Measurements from ENCODE around the gene SCFD2.
A peak's percentile ranks its signal among the peaks of the same experiment; 100 is the strongest.
"Not testable (repeated sequence)": the region's sequence is repeated elsewhere in the genome, so short reads cannot be mapped to it uniquely, and the experiment has no call there.

SCFD2 gene

DNA sequence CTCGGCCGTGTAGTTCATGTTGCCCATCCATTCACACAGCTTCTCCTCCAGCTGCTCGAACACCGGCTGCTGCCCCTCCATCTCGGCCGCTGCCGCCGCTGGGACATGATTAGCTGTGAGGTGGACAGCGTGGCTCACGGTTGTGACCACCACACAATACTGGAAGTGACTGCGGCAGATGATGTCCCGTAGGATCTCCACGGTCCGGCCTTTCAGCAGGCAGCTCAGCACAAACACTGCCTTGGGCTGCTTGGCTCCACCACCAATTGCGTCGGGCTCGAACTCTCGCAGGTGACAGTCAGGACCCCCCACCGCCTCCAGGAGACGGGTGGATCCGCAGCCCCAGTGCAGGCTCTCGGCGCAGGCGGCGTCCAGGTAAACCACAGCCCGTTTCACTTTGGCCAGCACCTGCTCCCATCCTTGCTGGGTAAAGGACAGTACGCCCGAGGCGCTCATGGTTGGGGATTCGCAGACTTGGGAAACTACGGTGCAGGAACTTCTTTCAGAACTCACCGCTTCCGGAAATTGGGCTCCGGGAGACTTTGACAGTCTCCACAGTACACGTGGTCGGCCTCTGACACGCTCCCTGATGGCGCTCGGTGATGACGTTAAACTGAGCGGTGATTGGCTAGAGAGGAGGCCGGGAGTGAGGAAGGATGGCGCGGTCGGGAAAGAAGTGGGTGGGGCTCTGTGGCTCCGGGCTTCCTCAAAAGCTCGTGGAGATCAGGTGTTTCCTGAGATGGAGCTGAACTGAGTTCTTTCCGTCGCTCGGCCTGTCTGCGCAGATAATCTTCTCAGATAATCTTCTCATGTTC lies at the start of gene SCFD2:
TSS of gene SCFD2 (minus strand) at position 576 of the 815 bp plus-strand sequence.
- peak; percentile 97 for DNase-seq

DNA sequence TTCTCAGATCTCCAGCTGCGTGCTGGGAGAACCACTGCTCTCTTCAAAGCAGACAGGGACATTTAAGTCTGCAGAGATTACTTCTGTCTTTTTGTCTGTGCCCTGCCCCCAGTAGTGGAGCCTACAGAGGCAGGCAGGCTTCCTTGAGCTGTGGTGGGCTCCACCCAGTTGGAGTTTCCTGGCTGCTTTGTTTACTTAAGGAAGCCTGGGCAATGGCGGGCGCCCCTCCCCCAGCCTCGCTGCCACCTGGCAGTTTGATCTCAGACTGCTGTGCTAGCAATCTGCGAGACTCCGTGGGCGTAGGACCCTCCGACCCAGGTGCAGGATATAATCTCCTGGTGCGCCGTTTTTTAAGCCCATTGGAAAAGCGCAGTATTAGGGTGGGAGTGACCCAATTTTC lies 43.6 kb upstream of the SCFD2 start:
- DNase-seq = not testable (repeated sequence)

DNA sequence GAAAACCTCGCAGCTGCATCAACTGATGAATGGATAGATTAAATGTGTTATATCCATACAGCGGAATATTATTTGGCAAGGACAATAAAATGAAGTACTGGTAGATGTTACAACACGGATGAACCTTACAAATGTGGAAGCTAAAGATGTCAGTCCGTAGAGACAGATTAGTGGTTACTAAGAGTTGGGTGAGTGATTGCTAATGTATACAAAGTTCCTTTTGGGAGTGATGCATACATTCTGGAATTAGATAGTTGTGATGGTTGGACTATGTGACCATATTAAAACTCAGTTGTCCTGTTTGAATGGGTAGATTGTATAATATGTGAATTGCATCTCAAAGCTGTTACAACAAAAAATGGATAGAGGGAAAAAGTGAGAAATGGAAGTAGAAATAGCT lies 14.4 kb upstream of the SCFD2 start:
- no peak for DNase-seq

- no peak for DNase-seq
Measured at GRCh38 chr4:53378171-53378482, 12.3 kb upstream of the SCFD2 start.

DNA sequence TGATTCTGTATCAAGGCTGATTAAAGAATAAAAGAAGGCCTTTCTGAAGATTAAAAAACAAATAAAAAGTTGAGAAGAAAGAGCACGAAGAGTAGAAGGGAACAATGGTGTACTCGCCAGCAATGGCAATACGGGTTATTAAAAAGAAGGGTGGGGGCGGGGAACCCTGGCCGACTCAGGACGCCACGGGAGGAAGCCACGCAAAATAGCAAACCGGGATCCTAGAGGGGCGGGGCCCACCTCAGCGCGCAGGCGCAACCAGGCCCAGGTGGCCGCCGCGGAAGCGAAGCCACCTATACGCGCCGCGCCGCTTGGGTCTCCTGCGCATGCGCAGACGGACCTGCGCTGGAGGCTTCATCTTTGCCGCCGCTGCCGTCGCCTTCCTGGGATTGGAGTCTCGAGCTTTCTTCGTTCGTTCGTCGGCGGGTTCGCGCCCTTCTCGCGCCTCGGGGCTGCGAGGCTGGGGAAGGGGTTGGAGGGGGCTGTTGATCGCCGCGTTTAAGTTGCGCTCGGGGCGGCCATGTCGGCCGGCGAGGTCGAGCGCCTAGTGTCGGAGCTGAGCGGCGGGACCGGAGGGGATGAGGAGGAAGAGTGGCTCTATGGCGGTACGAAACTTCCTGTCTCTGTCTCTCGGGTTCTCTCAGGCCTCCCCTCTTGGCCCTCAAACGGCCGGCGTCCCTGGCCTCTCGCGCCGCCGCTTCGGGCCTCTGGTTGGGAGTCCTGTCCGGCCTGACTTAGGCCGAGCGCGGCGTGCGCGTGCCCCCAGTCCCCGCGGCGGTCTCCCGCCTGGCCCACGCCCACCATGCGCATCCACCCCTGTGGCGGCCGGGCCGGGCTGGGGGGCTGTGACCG lies 11.7 kb upstream of the SCFD2 start, which contains the start of gene FIP1L1:
TSS of gene FIP1L1 (plus strand) at position 323 of the 852 bp plus-strand sequence. CDS start at position 521, 198 bp downstream.
- peak; percentile 95 for DNase-seq

GRCh38 chr4:53376900-53377299 lies 11.0 kb upstream of the SCFD2 start:
- DNase-seq = no peak

- DNase-seq = no peak
Measured at GRCh38 chr4:53374777-53375258, 9.0 kb upstream of the SCFD2 start.

- DNase-seq = no peak
Measured at GRCh38 chr4:53371843-53372521, 6.1 kb upstream of the SCFD2 start.

GRCh38 chr4:53371049-53371448 lies 5.2 kb upstream of the SCFD2 start:
- DNase-seq = no peak

DNA sequence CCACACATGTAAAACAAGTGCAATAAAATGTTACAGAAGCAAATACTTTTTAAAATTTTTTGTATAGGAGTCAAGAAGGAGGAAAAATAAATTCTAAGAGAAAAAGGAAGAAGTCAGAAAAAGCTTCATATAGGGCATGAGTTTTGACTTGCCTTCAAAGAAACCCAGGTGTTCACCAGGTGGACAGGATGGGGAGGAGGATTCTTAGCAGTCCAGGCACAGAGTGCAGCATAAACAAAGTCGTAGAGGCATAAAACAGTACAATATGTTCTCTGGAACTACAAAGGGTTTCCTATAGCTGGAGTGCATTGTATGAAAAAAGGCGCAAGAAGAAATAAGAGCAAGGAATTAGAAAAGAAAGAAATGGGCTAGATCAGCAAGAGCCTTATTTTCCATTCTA lies 1.9 kb upstream of the SCFD2 start:
- DNase-seq = no peak

- no peak for DNase-seq
Measured at GRCh38 chr4:53366301-53366716, 448 bp upstream of the SCFD2 start.

GRCh38 chr4:53365121-53365485 lies 758 bp downstream of the SCFD2 start:
- no peak for DNase-seq

- no peak for DNase-seq
Measured at GRCh38 chr4:53364624-53365023, 1.2 kb downstream of the SCFD2 start.

DNA sequence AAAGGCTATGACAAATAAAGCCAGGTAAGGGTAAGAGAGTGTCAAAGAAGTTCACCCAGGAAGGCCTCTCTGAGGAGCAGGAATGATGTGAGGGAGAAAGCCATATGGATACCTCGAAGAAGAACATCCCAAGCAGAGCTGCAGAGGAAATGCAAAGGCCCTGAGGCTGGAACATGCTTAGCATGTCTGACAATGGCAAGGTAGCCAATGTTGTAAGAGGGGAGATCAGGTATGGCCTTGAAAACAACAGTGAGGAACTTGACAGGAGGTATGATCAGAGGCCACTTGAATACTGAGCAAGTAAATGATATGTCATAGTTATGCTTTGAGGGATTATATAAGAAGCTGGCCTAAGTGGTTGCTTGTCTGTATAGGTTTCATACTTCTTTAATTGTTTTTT lies 3.8 kb downstream of the SCFD2 start:
- DNase-seq = no peak

DNA sequence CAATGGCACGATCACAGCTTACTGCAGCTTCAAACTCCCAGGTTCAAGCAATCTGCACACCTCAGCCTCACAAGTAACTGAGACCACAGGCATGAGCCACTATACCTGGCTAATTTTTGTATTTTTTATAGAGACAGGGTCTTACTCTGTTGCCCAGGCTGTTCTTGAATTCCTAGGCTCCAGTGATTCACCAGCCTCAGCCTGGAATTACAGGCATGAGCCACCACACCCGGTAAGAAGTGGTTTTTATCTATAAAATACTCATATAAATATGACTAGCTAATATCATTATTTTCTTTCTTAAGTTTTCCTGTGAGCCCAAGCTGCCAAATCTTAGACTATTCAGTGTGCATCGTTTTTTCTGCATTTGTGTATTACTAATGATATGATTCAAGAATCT lies 4.4 kb downstream of the SCFD2 start:
- no peak for DNase-seq

- no peak for DNase-seq
Measured at GRCh38 chr4:53355930-53356521, 9.8 kb downstream of the SCFD2 start.

DNA sequence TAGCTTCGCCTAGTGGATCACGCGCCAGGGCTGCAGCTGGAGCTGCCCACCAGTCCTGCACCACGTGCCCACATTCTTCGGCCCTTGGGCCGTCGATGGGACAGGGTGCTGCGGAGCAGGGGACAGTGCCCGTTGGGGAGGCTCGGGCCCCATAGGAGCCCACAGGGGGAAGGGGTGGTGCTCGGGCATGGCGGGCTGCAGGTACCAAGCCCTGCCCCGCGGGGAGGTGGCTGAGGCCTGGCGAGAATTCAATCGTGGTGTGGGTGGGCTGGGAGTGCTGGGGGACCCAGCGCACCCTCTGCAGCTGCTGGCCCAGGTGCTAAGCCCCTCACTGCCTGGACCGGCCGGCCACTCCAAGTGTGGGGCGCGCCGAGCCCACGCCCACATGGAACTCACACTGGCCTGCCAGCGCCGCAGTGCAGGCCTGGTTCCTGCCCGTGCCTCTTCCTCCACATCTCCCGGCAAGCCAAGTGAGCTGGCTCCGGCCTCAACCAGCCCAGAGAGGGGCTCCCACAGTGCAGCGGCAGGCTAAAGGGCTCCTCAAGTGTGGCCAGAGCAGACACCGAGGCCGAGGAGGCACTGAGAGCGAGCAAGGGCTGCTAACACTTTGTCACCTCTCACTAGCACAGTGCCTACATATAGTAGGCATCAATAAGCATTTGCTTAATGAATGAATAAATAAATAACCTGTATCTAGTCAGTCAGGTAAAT lies 11.7 kb downstream of the SCFD2 start:
- DNase-seq = no peak

DNA sequence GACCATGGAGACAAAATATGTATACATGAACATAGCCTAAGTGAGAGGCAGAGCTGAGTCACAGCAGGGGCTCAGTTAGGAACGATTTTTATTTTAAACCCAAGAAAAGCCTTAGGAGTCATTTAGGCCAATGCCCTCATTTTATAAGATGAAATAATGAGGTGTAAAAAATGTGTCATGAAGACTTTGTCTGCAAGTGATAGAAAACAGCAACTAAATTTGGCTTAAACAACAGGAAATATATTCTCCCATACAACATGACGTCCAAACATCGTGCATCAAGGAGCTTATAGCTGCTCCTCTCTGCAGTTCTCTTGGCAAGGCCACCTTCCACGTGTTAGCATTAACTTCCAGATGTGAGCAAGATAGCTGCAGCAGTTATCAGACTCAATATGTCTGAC lies 16.8 kb downstream of the SCFD2 start:
- no peak for DNase-seq

- DNase-seq = no peak
Measured at GRCh38 chr4:53348046-53348445, 17.8 kb downstream of the SCFD2 start.

DNA sequence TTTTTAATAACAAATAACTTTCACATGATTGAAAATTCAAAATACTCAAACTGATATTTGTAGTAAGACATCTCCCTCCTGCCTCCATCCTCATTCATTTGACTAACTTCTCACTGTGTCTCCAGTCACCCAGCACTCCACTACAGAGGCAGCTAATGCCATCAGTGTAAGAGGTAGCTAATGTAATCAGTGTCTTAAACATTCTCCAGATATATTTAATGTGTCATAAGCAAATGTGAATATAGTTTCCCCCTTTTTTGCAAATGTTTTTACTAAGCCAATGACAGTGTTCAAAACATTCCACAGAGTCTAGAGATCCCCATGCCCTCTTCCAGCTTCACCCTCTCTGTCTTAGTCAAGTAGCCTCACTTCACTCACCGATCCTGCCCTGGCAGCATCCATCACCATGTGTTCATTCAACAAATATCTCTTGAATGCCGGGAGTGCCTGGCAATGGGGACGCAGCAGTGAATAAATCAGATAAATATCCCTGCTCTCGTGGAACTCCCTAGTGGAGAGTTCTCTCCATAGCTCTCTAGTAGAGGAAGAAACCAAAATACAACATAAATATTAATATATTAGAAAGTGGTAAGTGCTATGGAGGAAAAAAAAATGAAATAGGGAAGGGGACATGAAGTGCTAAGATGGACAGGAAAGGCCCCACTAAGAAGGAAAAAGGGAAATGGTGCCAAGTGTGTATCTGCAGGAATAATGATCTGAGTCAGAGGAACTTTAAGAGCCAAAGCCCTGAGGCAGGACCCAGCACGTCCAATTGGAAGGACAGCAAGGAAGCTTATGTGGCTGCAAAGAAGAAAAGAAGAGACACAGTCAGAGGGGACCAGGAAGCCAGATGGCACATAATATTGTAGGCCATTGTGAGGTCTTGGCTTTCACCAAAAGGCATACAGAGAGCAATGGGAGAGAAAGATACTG lies 18.7 kb downstream of the SCFD2 start:
- DNase-seq = no peak

DNA sequence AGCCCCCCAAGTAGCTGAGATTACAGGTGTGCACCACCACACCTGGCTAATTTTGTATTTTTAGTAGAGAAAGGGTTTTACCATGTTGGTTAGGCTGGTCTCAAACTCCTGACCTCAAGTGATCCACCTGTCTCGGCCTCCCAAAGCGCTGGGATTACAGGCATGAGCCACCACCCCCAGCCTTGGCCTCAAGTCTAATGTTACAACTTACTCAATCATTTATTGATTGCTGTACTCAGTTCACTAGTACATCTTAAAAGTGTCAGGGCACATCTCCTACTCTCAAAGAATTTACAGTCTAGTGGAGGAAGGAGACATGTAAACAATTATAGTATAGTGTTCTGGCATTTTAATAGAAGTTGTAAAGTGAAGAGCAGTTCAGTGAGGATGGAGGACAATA lies 19.5 kb downstream of the SCFD2 start:
- DNase-seq = not testable (repeated sequence)

Measured in stimulated activated CD4-positive, alpha-beta T cell treated with anti-CD3 and anti-CD28 coated beads, Interleukin-1b, Interleukin-23, amount 100 ng/mL, for 48 hours (primary cell).